ENCODE data around the gene N4BP2L2.

N4BP2L2 gene

GRCh38 chr13:32530841-32531253 lies 7.7 kb downstream of the N4BP2L2 start:
- DNase-seq (ENCODE audit: low spot score): no peak

- no peak for DNase-seq (ENCODE audit: low spot score)
These were observed 10.2 kb downstream of the N4BP2L2 start for GRCh38 chr13:32528358-32528757.

GRCh38 chr13:32527151-32527550 lies 11.4 kb downstream of the N4BP2L2 start:
- DNase-seq (ENCODE audit: low spot score): no peak

GRCh38 chr13:32525766-32526165 lies 12.8 kb downstream of the N4BP2L2 start:
- DNase-seq (ENCODE audit: low spot score): no peak

- DNase-seq (ENCODE audit: low spot score): no peak
These were observed 23.3 kb downstream of the N4BP2L2 start for GRCh38 chr13:32515246-32515645.

- no peak for DNase-seq (ENCODE audit: low spot score)
These were observed 27.1 kb downstream of the N4BP2L2 start for GRCh38 chr13:32511482-32511881.

- no peak for DNase-seq (ENCODE audit: low spot score)
These were observed 33.7 kb downstream of the N4BP2L2 start for GRCh38 chr13:32504876-32505275.

GRCh38 chr13:32504263-32504662 lies 34.3 kb downstream of the N4BP2L2 start:
- no peak for DNase-seq (ENCODE audit: low spot score)

- DNase-seq (ENCODE audit: low spot score): no peak
These were observed 34.9 kb downstream of the N4BP2L2 start for GRCh38 chr13:32503727-32504126.

- DNase-seq (ENCODE audit: low spot score): peak; percentile 7
These were observed 37.5 kb downstream of the N4BP2L2 start for GRCh38 chr13:32501064-32501463.

- DNase-seq (ENCODE audit: low spot score): no peak
These were observed 38.9 kb downstream of the N4BP2L2 start for GRCh38 chr13:32499538-32500210.

GRCh38 chr13:32497589-32497988 lies 41.0 kb downstream of the N4BP2L2 start:
- DNase-seq (ENCODE audit: low spot score): no peak

- no peak for DNase-seq (ENCODE audit: low spot score)
These were observed 41.9 kb downstream of the N4BP2L2 start for GRCh38 chr13:32496599-32497160.

GRCh38 chr13:32495841-32496240 lies 42.8 kb downstream of the N4BP2L2 start:
- DNase-seq (ENCODE audit: low spot score): no peak

- DNase-seq (ENCODE audit: low spot score): no peak
These were observed 43.2 kb downstream of the N4BP2L2 start for GRCh38 chr13:32495429-32495828.

- DNase-seq (ENCODE audit: low spot score): no peak
These were observed 47.6 kb downstream of the N4BP2L2 start for GRCh38 chr13:32491028-32491427.

GRCh38 chr13:32476892-32477291 lies 61.7 kb downstream of the N4BP2L2 start:
- DNase-seq (ENCODE audit: low spot score): no peak

GRCh38 chr13:32476021-32476731 lies 62.4 kb downstream of the N4BP2L2 start:
- no peak for DNase-seq (ENCODE audit: low spot score)

GRCh38 chr13:32474999-32475792 lies 63.4 kb downstream of the N4BP2L2 start:
- DNase-seq (ENCODE audit: low spot score): no peak

- no peak for DNase-seq (ENCODE audit: low spot score)
These were observed 64.9 kb downstream of the N4BP2L2 start for GRCh38 chr13:32473650-32474049.

GRCh38 chr13:32472194-32472621 lies 66.4 kb downstream of the N4BP2L2 start:
- no peak for DNase-seq (ENCODE audit: low spot score)

GRCh38 chr13:32471187-32471922 lies 67.2 kb downstream of the N4BP2L2 start:
- no peak for DNase-seq (ENCODE audit: low spot score)

All from RKO (cell line).